Adrenal gland (tissue), 12 donors: ENCODE data around the gene MRPS27. TPM values are rescaled to one million over a fixed set of nuclear protein-coding genes. Genes with fewer than 3 reads are reported as not detected.

Experiments
- DNase-seq, 7 donors: peaks; one replicate each; pipeline ENCODE4 v3.0.0-alpha.2; 2019 to 2020
- H3K27ac ChIP-seq, 5 donors: fragments of 200-600 bp; sonication (generic) in 4 of 5; 1 replicate in 3 of 5; 2 replicates in 2 of 5; pipeline versions ENCODE4 v1.5.1 to v1.8.0; 2016 to 2020; ENCODE audit warnings: mild to moderate bottlenecking in 1 of 5
- H3K27me3 ChIP-seq: fragments of 200-600 bp; 2 replicates; pipeline ENCODE4 v1.8.0; 2021
- H3K36me3 ChIP-seq, 2 donors: fragments of 200-600 bp; replicated peaks in 1 of 2; 1 replicate in 1 of 2; 2 replicates in 1 of 2; pipeline versions ENCODE4 v1.5.1 to v1.8.0; 2018 to 2022
- H3K4me1 ChIP-seq, 2 donors: fragments of 200-600 bp; replicated peaks in 1 of 2; 1 replicate in 1 of 2; 2 replicates in 1 of 2; pipeline versions ENCODE4 v1.5.1 to v1.8.0; 2018 to 2021
- H3K4me3 ChIP-seq, 4 donors: fragments of 200-600 bp; sonication (generic) in 3 of 4; one replicate each; pipeline ENCODE4 v1.5.1; 2016 to 2018
- H3K9me3 ChIP-seq, 3 donors: fragments of 200-600 bp; sonication (generic) in 1 of 3; replicated peaks in 1 of 3; 1 replicate in 2 of 3; 2 replicates in 1 of 3; pipeline versions ENCODE4 v1.5.1 to v1.8.0; 2016 to 2021
- POLR2A ChIP-seq, 2 donors: fragments of 450-650 bp; IDR thresholded peaks; one replicate each; pipeline ENCODE4 v1.6.1; 2017; ENCODE audit warnings: antibody characterized with exemption in 2 of 2, mild to moderate bottlenecking in 2 of 2, moderate library complexity in 1 of 2
- WGBS, 4 donors: extraction: QIAGEN DNeasy Blood & Tissue Kit in 2 of 4; methylation state at CpG; one replicate each; pipeline versions ENCODE4 v1.1.5 to v1.1.7; 2013 to 2017; 5-methylcytosine and 5-hydroxymethylcytosine counted together
- intact Hi-C, 2 donors: fragments of 100-400 bp; cut with DNase I; formaldehyde crosslinking; loops; one replicate each; pipeline versions ENCODE4 v1.14.1 to v1.15.0; 2022 to 2023
- polyA plus RNA-seq, 3 donors: library from polyadenylated mRNA; stranded (reverse); fragments of 200-250 nt in 2 of 3; fragments of 350-450 nt in 1 of 3; fragmentation: Illumina TruSeq in 1 of 3; extraction: RNeasy Lipid Tissue Mini Kit (QIAGEN cat#74804) in 1 of 3; gene quantifications; one replicate each; pipeline ENCODE4 v1.2.3, GENCODE V29; 2013 to 2014
- total RNA-seq, 9 donors: library from RNA; depleted of rRNA in 4 of 9; stranded (reverse); fragments of >200 nt in 4 of 9; fragments of 120-200 nt in 1 of 9; fragmentation: NEBNext Ultra II Directional in 1 of 9; extraction: Animal tissue kit (Norgen Biotek cat#: 25700) in 1 of 9; gene quantifications; one replicate each; pipeline versions ENCODE4 v1.1.0 to v1.2.4, GENCODE V29; 2013 to 2023
- TF ChIP-seq, protein P1 (sequence below), 6 experiments: fragments of 450-650 bp in 4 of 6; fragments of 200-600 bp in 2 of 6; sonication (generic) in 1 of 6; IDR thresholded peaks; 1 replicate in 5 of 6; 2 replicates in 1 of 6; pipeline versions ENCODE4 v1.5.1 to v1.8.0; 2016 to 2021; ENCODE audit warnings: antibody characterized with exemption in 6 of 6, mild to moderate bottlenecking in 2 of 6, moderate library complexity in 1 of 6
- donor health status: healthy with polysubstance abuse.
- donor health status: Bipolar disorder and iron deficiency.
- donor health status: DM: yes; HTN: yes; CAD: no.
- donor health status: DM: no; HTN: no; CAD: no.
- donor health status: DM: no; HTN: no; CAD: no.
- donor health status: DM: yes; HTN: yes; CAD: no.

Gene MRPS27
- total and polyA plus RNA-seq, 12 donors = 20.8 to 92.8 (median 67.3) TPM

DNA sequence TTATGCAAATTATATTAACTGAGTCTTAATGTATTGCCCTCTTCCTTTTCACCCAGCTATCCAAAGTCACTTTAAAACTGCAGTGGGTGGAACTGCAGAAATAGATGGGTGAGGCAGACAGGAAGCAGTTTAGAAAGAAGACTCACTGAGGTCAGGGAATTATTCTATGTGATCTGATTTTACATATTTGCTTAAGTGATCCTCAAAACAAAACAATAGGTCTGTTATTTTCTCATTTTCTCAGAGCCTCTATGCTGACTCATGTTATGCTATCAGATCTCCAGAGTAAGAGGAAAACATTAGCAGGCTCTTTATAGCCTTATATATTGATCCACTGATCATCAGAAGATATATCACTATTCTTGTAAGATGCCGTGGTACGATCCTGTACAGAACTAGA is 63.5 kb downstream of the MRPS27 start:
- Histone ChIP-seq H3K36me3 (no peaks in the 10 kb centered on the region), H3K4me1 (peaks cover 0 to 8% of the 10 kb centered on the region in 2 donors), H3K27me3 (no peaks in the 10 kb centered on the region), H3K4me3 (no peak overlapping the region), H3K9me3 (no peaks in the 10 kb centered on the region), H3K27ac (no peak overlapping the region)
- 91 to 98% (median 92%) methylated on average over 2 of the region's 2 CpGs for WGBS, 4 donors
- TF ChIP-seq, protein P1, sequence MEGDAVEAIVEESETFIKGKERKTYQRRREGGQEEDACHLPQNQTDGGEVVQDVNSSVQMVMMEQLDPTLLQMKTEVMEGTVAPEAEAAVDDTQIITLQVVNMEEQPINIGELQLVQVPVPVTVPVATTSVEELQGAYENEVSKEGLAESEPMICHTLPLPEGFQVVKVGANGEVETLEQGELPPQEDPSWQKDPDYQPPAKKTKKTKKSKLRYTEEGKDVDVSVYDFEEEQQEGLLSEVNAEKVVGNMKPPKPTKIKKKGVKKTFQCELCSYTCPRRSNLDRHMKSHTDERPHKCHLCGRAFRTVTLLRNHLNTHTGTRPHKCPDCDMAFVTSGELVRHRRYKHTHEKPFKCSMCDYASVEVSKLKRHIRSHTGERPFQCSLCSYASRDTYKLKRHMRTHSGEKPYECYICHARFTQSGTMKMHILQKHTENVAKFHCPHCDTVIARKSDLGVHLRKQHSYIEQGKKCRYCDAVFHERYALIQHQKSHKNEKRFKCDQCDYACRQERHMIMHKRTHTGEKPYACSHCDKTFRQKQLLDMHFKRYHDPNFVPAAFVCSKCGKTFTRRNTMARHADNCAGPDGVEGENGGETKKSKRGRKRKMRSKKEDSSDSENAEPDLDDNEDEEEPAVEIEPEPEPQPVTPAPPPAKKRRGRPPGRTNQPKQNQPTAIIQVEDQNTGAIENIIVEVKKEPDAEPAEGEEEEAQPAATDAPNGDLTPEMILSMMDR (IDR thresholded peaks at IDR 0.05) = no peak
- TF ChIP-seq POLR2A (IDR thresholded peaks at IDR 0.05) = no peak
- intact Hi-C loops = no loop called here
- DNase-seq = no peak

DNA sequence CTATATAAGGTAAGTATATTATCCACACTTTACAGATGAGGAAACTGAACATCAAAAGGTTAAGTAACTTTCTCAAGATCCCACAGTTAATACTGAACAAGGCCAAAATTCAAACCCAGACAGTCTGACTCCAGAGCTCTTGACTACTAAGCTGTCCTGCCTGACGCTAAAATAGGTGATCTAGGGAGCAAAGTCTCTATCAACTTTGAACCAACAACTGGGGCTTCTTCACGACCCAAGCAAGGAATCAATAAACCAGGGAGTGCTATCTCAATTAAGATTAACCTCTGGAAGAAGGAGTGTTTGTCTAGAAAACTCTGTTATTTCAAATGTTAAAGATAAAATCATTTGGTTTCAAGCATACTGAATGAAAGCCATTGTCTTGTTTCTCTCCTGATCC is 64.4 kb downstream of the MRPS27 start:
- intact Hi-C loops = no loop called here
- no peaks in the 10 kb centered on the region for H3K27me3 ChIP-seq
- DNase-seq = no peak
- H3K4me1 ChIP-seq = peaks cover 0 to 8% of the 10 kb centered on the region in 2 donors
- TF ChIP-seq POLR2A (IDR thresholded peaks at IDR 0.05) = no peak
- TF ChIP-seq, protein P1 (IDR thresholded peaks at IDR 0.05) = no peak
- 91 to 97% (median 94%) methylated on average over 2 of the region's 2 CpGs for WGBS, 4 donors
- H3K9me3 ChIP-seq = no peaks in the 10 kb centered on the region
- H3K36me3 ChIP-seq = no peaks in the 10 kb centered on the region
- no peak overlapping the region for H3K4me3 ChIP-seq
- no peak overlapping the region for H3K27ac ChIP-seq

DNA sequence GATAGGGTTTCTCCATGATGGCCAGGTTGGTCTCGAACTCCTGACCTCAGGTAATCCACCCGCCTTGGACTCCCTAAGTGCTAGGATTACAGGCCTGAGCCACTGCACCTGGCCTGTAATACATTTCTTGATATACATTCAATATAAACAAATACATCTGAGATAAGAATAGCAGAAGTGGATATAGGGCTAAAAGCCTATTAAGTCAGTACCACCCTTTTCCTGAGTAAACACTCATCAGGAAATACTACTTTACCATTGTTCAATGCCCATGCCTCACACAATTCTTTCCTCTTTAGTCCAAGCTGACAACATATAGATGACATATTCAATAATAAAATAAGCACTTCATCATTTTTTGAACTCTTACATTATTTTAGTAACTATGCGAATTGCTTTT is 64.8 kb downstream of the MRPS27 start:
- H3K9me3 ChIP-seq = no peaks in the 10 kb centered on the region
- no peaks in the 10 kb centered on the region for H3K36me3 ChIP-seq
- no peaks in the 10 kb centered on the region for H3K27me3 ChIP-seq
- TF ChIP-seq POLR2A (IDR thresholded peaks at IDR 0.05) = no peak
- TF ChIP-seq, protein P1 (IDR thresholded peaks at IDR 0.05) = no peak
- WGBS, 4 donors = 97 to 100% (median 99%) methylated on average over 3 of the region's 3 CpGs
- peaks cover 0 to 8% of the 10 kb centered on the region in 2 donors for H3K4me1 ChIP-seq
- H3K27ac ChIP-seq = no peak overlapping the region
- DNase-seq = no peak
- intact Hi-C loops = no loop called here
- H3K4me3 ChIP-seq = no peak overlapping the region

DNA sequence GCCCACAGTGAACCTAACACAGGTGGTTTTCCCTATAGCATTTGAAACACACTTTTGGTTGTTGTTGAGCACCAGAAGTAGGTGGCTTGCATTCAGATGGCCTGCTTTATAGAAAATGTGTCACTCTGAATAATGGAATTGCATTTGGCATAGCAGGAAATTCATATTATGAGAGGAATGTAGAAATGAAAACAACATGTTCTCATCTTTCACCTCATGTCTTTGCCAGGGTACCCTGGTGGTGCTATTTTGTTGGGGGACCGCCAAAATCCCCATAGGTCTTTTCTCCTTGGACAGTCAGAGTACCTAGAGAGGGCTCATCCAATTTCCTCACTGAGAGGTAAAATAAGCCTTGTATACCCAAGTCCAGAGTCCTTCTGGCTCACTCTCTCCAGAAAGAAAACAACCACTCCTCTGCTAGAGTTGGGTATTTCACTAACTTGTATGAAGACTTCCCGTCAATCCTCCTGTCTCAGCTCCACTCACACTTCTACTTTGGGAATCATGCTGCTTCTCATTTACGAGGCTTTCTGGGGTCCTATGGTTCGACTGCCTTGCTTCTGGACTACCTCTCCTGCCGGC is 67.4 kb downstream of the MRPS27 start:
- Histone ChIP-seq H3K4me3 (no peak overlapping the region), H3K9me3 (no peaks in the 10 kb centered on the region), H3K36me3 (no peaks in the 10 kb centered on the region), H3K4me1 (peaks cover 13 to 21% of the 10 kb centered on the region in 2 donors), H3K27me3 (no peaks in the 10 kb centered on the region), H3K27ac (no peak overlapping the region)
- 92 to 98% (median 94%) methylated on average over 5 of the region's 5 CpGs for WGBS, 4 donors
- intact Hi-C loops = no loop called here
- no peak for DNase-seq
- TF ChIP-seq POLR2A (IDR thresholded peaks at IDR 0.05) = no peak
- TF ChIP-seq, protein P1 (IDR thresholded peaks at IDR 0.05) = no peak
